ENCODE data around the gene SH3PXD2B.

DNA sequence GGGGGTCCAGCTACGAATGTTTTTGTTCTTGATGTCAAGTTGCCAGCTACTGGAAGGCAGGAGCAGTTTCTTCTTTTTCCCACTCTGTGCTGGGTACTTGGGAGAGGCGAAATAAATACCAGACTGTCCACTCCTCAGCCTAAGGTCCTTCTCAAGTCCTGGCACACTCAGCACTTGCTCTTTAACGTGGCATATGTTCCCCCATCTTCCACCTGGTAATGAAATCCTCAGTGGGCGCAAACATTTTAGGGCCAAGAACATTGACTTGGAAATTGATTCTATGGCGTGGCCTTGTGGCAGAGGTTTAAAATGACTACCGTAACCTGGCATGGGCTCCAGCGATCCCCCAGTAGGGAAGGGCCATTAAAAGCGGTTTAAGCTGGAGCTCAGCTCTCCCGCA, 119.7 kb downstream of the SH3PXD2B start:
- TF ChIP-seq, protein P1, sequence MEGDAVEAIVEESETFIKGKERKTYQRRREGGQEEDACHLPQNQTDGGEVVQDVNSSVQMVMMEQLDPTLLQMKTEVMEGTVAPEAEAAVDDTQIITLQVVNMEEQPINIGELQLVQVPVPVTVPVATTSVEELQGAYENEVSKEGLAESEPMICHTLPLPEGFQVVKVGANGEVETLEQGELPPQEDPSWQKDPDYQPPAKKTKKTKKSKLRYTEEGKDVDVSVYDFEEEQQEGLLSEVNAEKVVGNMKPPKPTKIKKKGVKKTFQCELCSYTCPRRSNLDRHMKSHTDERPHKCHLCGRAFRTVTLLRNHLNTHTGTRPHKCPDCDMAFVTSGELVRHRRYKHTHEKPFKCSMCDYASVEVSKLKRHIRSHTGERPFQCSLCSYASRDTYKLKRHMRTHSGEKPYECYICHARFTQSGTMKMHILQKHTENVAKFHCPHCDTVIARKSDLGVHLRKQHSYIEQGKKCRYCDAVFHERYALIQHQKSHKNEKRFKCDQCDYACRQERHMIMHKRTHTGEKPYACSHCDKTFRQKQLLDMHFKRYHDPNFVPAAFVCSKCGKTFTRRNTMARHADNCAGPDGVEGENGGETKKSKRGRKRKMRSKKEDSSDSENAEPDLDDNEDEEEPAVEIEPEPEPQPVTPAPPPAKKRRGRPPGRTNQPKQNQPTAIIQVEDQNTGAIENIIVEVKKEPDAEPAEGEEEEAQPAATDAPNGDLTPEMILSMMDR (IDR thresholded peaks at IDR 0.05), result no peak
- no peak for TF ChIP-seq ZFX (IDR thresholded peaks at IDR 0.05; ENCODE audit: borderline replicate concordance)

All from 22Rv1 (cell line).